SK-N-MC (cell line): ENCODE measurements around the gene SLC4A4.

ENCODE experiments used
- DNase-seq: peaks from one replicate; pipeline ENCODE4 v3.0.0-alpha.2; 2011; ENCODE audit warnings: low read depth, low spot score
- H3K27ac ChIP-seq: fragments of 200-600 bp; sonication (generic); 2 replicates; pipeline ENCODE4 v1.5.1; 2016; ENCODE audit warnings: mixed run types
- H3K36me3 ChIP-seq: fragments of 200-600 bp; sonication (generic); 2 replicates; pipeline ENCODE4 v1.6.1; 2017; ENCODE audit warnings: antibody characterized with exemption, low read length, mixed read lengths; ENCODE audit not compliant: insufficient read depth
- H3K4me3 ChIP-seq: fragments of 200-600 bp; sonication (generic); 2 replicates; pipeline ENCODE4 v1.5.1; 2016
- H3K9ac ChIP-seq: fragments of 200-600 bp; sonication (generic); 2 replicates; pipeline ENCODE4 v1.8.0; 2017; ENCODE audit warnings: mixed run types, mixed read lengths; ENCODE audit not compliant: insufficient read length
- H3K9me3 ChIP-seq: fragments of 200-600 bp; sonication (generic); 2 replicates; pipeline ENCODE4 v1.6.1; 2017; ENCODE audit warnings: low read depth, mild to moderate bottlenecking, antibody characterized with exemption, low read length, moderate library complexity, mixed read lengths
- EZH2 ChIP-seq: fragments of 200-600 bp; sonication (generic); IDR thresholded peaks from one replicate; pipeline ENCODE4 v1.6.1; 2017; ENCODE audit warnings: antibody characterized with exemption
- FOXP2 ChIP-seq: optimal IDR thresholded peaks from 2 replicates; pipeline ENCODE3; 2011; ENCODE audit warnings: mild to moderate bottlenecking, moderate library complexity; ENCODE audit not compliant: insufficient read depth; ENCODE audit errors: extremely low read length, control extremely low read depth
- POLR2AphosphoS5 ChIP-seq: IDR thresholded peaks from 2 replicates; pipeline ENCODE4 v1.6.1; 2012; ENCODE audit warnings: mild to moderate bottlenecking, low read depth, low read length, borderline replicate concordance

SLC4A4 gene

DNA sequence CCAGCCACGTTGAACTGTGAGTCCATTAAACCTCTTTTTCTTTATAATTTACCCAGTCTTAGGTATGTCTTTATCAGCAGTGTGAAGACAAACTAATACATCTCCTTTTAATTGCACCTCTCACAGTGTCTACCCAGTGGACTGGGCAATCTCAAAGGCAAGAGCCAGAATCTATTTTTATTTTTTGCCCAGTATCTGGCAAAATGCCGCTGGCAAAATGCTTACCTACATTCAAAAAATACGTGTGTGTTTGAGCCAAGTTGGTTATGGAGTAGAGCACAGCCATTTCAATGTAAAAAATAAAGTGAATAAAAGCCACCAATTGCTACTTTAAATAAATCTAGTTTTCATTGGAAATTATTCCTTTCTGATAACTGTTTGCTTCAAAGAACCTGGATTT lies 245.2 kb downstream of the SLC4A4 start:
- no peak for TF ChIP-seq EZH2
- no peak for TF ChIP-seq FOXP2
- TF ChIP-seq POLR2AphosphoS5: no peak
- no peaks in the 10 kb centered on the region; the same call in 1 of the 2 replicates for H3K36me3 ChIP-seq
- peak overlapping the region; percentile 88 for H3K27ac ChIP-seq
- H3K9ac ChIP-seq: no peak overlapping the region
- peaks cover 2% of the 10 kb centered on the region; the same call in 1 of the 2 replicates for H3K9me3 ChIP-seq
- no peak for DNase-seq
- H3K4me3 ChIP-seq: peak overlapping the region; percentile 55; the same call in 1 of the 2 replicates

DNA sequence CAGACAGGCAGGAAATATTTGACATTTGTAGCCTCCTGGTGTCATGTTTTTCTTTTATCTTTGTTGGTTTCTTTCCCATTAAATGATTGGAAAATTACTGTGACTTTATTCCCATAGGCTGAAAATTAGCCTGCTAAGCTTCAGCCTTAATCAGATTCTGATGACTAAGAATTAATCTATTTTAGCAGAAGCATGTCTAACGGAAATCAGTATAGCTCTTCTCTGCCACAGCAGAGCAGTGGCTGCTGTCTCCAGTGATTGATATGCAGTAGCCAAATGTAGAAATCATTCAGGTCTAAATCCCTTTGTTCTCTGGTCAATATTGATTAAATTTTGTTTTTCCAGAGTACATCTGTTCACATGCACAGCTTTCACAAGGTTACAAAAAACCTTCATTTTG lies 245.8 kb downstream of the SLC4A4 start:
- peak overlapping the region; percentile 88 for H3K27ac ChIP-seq
- peak; percentile 55 for DNase-seq
- H3K4me3 ChIP-seq: peak overlapping the region; percentile 55
- H3K36me3 ChIP-seq: no peaks in the 10 kb centered on the region
- no peak overlapping the region for H3K9ac ChIP-seq
- no peaks in the 10 kb centered on the region for H3K9me3 ChIP-seq
- TF ChIP-seq POLR2AphosphoS5 (peak; percentile 49; the same call in 1 of the 2 replicates), EZH2 (no peak), FOXP2 (no peak)

- H3K4me3 ChIP-seq: no peak overlapping the region
- no peaks in the 10 kb centered on the region for H3K9me3 ChIP-seq
- TF ChIP-seq EZH2 (no peak), FOXP2 (no peak), POLR2AphosphoS5 (no peak)
Observed at GRCh38 chr4:71586087-71586763, 247.4 kb downstream of the SLC4A4 start.

DNA sequence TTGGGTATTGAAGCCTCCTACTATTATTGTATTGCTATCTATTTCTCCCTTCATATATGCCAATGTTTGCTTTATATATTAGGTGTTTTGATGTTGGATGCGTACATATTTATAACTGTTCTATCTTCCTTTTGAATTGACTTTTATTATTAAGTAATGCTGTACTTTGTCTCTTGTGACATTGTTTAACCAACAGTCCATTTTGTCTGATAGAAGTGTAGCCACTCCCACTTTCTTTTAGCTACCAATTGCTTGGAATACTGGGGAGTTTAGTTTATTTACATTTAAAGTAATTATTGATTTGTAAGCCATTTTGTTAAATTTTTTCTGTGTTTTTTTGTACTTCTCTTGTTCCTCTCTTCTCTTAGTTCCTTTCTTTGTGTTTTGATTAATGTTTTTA lies 249.2 kb downstream of the SLC4A4 start:
- no peak for TF ChIP-seq FOXP2
- no peak for TF ChIP-seq POLR2AphosphoS5
- TF ChIP-seq EZH2: no peak
- Histone ChIP-seq H3K27ac (no peak overlapping the region), H3K4me3 (no peak overlapping the region), H3K9me3 (no peaks in the 10 kb centered on the region), H3K9ac (no peak overlapping the region), H3K36me3 (no peaks in the 10 kb centered on the region)
- no peak for DNase-seq

More at GRCh38 chr4:71586087-71586763, 247.4 kb downstream of the SLC4A4 start:
- Histone ChIP-seq H3K36me3 (no peaks in the 10 kb centered on the region), H3K27ac (no peak overlapping the region), H3K9ac (no peak overlapping the region)
- no peak for DNase-seq

- H3K9me3 ChIP-seq: no peaks in the 10 kb centered on the region
- H3K4me3 ChIP-seq: no peak overlapping the region
- H3K36me3 ChIP-seq: no peaks in the 10 kb centered on the region
- no peak overlapping the region for H3K9ac ChIP-seq
- H3K27ac ChIP-seq: no peak overlapping the region
- TF ChIP-seq EZH2 (no peak), POLR2AphosphoS5 (no peak), FOXP2 (no peak)
- no peak for DNase-seq
Observed at GRCh38 chr4:71592793-71593192, 254.0 kb downstream of the SLC4A4 start.

DNA sequence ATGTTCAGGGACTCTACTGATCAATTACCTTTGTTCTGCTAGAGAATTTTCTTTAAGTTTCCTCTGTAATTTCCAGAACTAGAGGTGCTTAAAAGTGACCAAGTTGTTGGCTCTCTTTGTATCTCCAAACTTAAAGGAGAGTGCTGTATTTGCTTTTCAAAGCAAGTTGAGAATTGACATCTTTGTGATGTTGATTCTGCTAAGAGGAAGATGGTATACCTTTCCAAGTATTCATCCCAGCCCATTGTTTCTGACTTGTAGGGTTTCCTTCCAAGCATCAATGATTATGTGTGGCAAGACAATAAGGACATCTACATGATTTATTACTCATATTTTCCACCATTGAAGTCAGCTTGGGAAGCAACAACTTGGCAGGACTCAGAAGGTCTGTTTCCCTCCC lies 254.5 kb downstream of the SLC4A4 start:
- Histone ChIP-seq H3K9me3 (no peaks in the 10 kb centered on the region), H3K4me3 (no peak overlapping the region), H3K9ac (no peak overlapping the region), H3K36me3 (no peaks in the 10 kb centered on the region), H3K27ac (no peak overlapping the region)
- no peak for DNase-seq
- TF ChIP-seq EZH2 (no peak), POLR2AphosphoS5 (no peak)

- no peak overlapping the region for H3K9ac ChIP-seq
- H3K27ac ChIP-seq: no peak overlapping the region
- TF ChIP-seq EZH2 (no peak), POLR2AphosphoS5 (no peak), FOXP2 (no peak)
- H3K4me3 ChIP-seq: no peak overlapping the region
- no peaks in the 10 kb centered on the region for H3K9me3 ChIP-seq
- H3K36me3 ChIP-seq: no peaks in the 10 kb centered on the region
- no peak for DNase-seq
Observed at GRCh38 chr4:71595576-71596108, 256.8 kb downstream of the SLC4A4 start.

GRCh38 chr4:71599578-71599977 lies 260.8 kb downstream of the SLC4A4 start:
- TF ChIP-seq FOXP2: no peak
- TF ChIP-seq POLR2AphosphoS5: no peak
- no peak for TF ChIP-seq EZH2
- Histone ChIP-seq H3K36me3 (no peaks in the 10 kb centered on the region), H3K4me3 (no peak overlapping the region), H3K27ac (no peak overlapping the region), H3K9me3 (no peaks in the 10 kb centered on the region), H3K9ac (no peak overlapping the region)
- DNase-seq: no peak
